C4-2B (cell line): Measurements from ENCODE around the gene KCNJ10.

Experiments used
- H3K27ac ChIP-seq: fragments of 450-650 bp; 2 replicates; pipeline ENCODE4 v1.5.1; 2017
- CTCF ChIP-seq: fragments of 450-650 bp; conservative IDR thresholded peaks from 2 replicates; pipeline ENCODE4 v1.5.1; 2017; ENCODE audit warnings: mild to moderate bottlenecking
- ZFX ChIP-seq: fragments of 450-650 bp; IDR thresholded peaks from 2 replicates; pipeline ENCODE4 v1.6.1; 2017

Gene KCNJ10

GRCh38 chr1:160093624-160094290, 23.8 kb upstream of the KCNJ10 start:
- H3K27ac ChIP-seq: no peak overlapping the region
- TF ChIP-seq ZFX: no peak
- TF ChIP-seq CTCF: no peak

GRCh38 chr1:160093069-160093395, 23.1 kb upstream of the KCNJ10 start:
- no peak for TF ChIP-seq CTCF
- no peak for TF ChIP-seq ZFX
- H3K27ac ChIP-seq: no peak overlapping the region

- TF ChIP-seq CTCF (no peak), ZFX (no peak)
- H3K27ac ChIP-seq: no peak overlapping the region
Measured at GRCh38 chr1:160092366-160093068, 22.6 kb upstream of the KCNJ10 start.

GRCh38 chr1:160091666-160092223, 21.8 kb upstream of the KCNJ10 start:
- TF ChIP-seq ZFX (no peak), CTCF (no peak)
- no peak overlapping the region for H3K27ac ChIP-seq

GRCh38 chr1:160090760-160091159, 20.8 kb upstream of the KCNJ10 start:
- H3K27ac ChIP-seq: no peak overlapping the region
- TF ChIP-seq ZFX (no peak), CTCF (no peak)

- H3K27ac ChIP-seq: no peak overlapping the region
- TF ChIP-seq ZFX (no peak), CTCF (no peak)
Measured at GRCh38 chr1:160089883-160090282, 19.9 kb upstream of the KCNJ10 start.

- no peak overlapping the region for H3K27ac ChIP-seq
- TF ChIP-seq ZFX: no peak
- TF ChIP-seq CTCF: no peak
Measured at GRCh38 chr1:160087118-160087662, 17.2 kb upstream of the KCNJ10 start.
